Measurements from ENCODE around the gene BCAS1.

DNA sequence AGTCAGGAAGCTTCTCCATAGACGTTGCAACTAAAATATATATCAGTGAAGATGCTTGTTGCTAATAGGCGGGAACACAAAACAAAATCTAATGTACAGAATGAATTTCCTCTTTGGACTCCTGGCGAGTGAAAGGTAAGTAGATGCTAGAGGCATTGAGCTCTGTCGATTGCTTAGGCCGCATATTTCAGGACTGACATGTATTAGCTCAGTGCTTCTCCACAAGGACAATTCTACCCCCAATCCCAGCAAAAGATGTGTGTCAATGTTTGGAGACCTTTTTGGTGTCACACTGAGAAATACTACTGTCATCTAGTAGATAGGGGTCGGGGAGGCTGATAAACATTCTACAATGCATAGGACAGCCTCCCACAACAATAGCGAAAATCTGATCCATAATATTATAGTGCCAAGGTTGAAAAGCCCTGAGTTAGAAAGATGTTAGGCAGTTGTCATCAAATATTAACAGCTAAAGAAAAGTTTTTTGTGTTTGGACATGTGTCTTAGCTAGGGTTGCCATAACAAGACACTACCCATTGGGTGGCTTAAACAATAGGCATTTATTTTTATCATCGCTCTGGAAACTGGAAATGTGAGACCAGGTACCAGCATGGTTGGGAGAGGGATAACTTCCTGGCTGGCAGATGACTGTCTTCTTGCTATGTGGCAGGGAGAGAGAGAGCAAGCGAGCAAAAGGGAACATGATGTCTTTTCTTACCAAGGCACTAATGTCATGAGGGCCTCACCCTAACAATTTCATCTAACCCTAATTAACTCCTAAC, 48.0 kb upstream of the BCAS1 start:
- TF ChIP-seq, protein P1, sequence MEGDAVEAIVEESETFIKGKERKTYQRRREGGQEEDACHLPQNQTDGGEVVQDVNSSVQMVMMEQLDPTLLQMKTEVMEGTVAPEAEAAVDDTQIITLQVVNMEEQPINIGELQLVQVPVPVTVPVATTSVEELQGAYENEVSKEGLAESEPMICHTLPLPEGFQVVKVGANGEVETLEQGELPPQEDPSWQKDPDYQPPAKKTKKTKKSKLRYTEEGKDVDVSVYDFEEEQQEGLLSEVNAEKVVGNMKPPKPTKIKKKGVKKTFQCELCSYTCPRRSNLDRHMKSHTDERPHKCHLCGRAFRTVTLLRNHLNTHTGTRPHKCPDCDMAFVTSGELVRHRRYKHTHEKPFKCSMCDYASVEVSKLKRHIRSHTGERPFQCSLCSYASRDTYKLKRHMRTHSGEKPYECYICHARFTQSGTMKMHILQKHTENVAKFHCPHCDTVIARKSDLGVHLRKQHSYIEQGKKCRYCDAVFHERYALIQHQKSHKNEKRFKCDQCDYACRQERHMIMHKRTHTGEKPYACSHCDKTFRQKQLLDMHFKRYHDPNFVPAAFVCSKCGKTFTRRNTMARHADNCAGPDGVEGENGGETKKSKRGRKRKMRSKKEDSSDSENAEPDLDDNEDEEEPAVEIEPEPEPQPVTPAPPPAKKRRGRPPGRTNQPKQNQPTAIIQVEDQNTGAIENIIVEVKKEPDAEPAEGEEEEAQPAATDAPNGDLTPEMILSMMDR (IDR thresholded peaks at IDR 0.05), result no peak
- no peak for TF ChIP-seq POLR2A (IDR thresholded peaks at IDR 0.05)

Data from right lobe of liver (tissue), 4 donors.